Colonic mucosa (tissue), 4 donors: ENCODE data around the gene DHX35. TPM values are rescaled to one million over a fixed set of nuclear protein-coding genes. Genes with fewer than 3 reads are reported as not detected.

Experiments used
- DNase-seq: peaks from one replicate; pipeline ENCODE4 v3.0.0-alpha.2; 2020
- H3K27ac ChIP-seq: fragments of 200-600 bp; one replicate; pipeline ENCODE4 v1.8.0; 2021
- H3K27me3 ChIP-seq: fragments of 200-600 bp; one replicate; pipeline ENCODE4 v1.8.0; 2021
- H3K36me3 ChIP-seq: fragments of 200-600 bp; one replicate; pipeline ENCODE4 v1.8.0; 2021
- H3K4me1 ChIP-seq: fragments of 200-600 bp; one replicate; pipeline ENCODE4 v1.8.0; 2021; ENCODE audit warnings: mild to moderate bottlenecking
- H3K4me3 ChIP-seq: fragments of 200-600 bp; one replicate; pipeline ENCODE4 v1.8.0; 2021
- H3K9ac ChIP-seq, 2 donors: one replicate each; pipeline ENCODE4 v1.7.0; 2013; ENCODE audit warnings: control low read depth in 2 of 2, low read depth in 2 of 2, low read length in 2 of 2
- H3K9me3 ChIP-seq: fragments of 200-600 bp; one replicate; pipeline ENCODE4 v1.8.0; 2021
- CTCF ChIP-seq: fragments of 200-600 bp; IDR thresholded peaks from one replicate; pipeline ENCODE4 v1.8.0; 2022; ENCODE audit warnings: antibody characterized with exemption, mild to moderate bottlenecking
- intact Hi-C: fragments of 100-400 bp; cut with DNase I; formaldehyde crosslinking; loops from one replicate; pipeline ENCODE4 v1.14.1; 2022
- total RNA-seq, 2 donors: library from RNA; stranded (reverse); fragmentation: NEBNext Ultra II Directional in 1 of 2; extraction: Animal tissue kit (Norgen Biotek cat#: 25700) in 1 of 2; gene quantifications; one replicate each; pipeline ENCODE4 v1.2.1, GENCODE V29; 2021
- donor health status: healthy.
- donor health status: DM: no; HTN: no; CAD: no.
- donor health status: DM: no; HTN: no; CAD: no.

DHX35 gene
- total RNA-seq, 2 donors from 2014 or later: 16.3 to 16.9 TPM

- H3K27ac ChIP-seq: no peak overlapping the region
- H3K27me3 ChIP-seq: no peaks in the 10 kb centered on the region
- no peaks in the 10 kb centered on the region for H3K36me3 ChIP-seq
- TF ChIP-seq CTCF: no peak
- no peak overlapping the region for H3K4me3 ChIP-seq
- no peaks in the 10 kb centered on the region for H3K4me1 ChIP-seq
- H3K9ac ChIP-seq: no peak overlapping the region
- DNase-seq: no peak
- intact Hi-C loops: no loop called here
- no peaks in the 10 kb centered on the region for H3K9me3 ChIP-seq
Measured at GRCh38 chr20:39057143-39057542, 95.0 kb downstream of the DHX35 start.

GRCh38 chr20:39057911-39058310, 95.8 kb downstream of the DHX35 start:
- Histone ChIP-seq H3K4me1 (no peaks in the 10 kb centered on the region), H3K27ac (no peak overlapping the region), H3K9me3 (no peaks in the 10 kb centered on the region), H3K27me3 (no peaks in the 10 kb centered on the region), H3K9ac (no peak overlapping the region), H3K4me3 (no peak overlapping the region), H3K36me3 (no peaks in the 10 kb centered on the region)
- DNase-seq: no peak
- intact Hi-C loops: no loop called here
- TF ChIP-seq CTCF: no peak

GRCh38 chr20:39059036-39059435, 96.9 kb downstream of the DHX35 start:
- H3K9me3 ChIP-seq: no peaks in the 10 kb centered on the region
- TF ChIP-seq CTCF: no peak
- no peaks in the 10 kb centered on the region for H3K4me1 ChIP-seq
- H3K4me3 ChIP-seq: no peak overlapping the region
- intact Hi-C loops: no loop called here
- H3K27me3 ChIP-seq: no peaks in the 10 kb centered on the region
- H3K9ac ChIP-seq: no peak overlapping the region
- no peaks in the 10 kb centered on the region for H3K36me3 ChIP-seq
- no peak overlapping the region for H3K27ac ChIP-seq
- DNase-seq: no peak

GRCh38 chr20:39066471-39067242, 104.5 kb downstream of the DHX35 start:
- intact Hi-C loops: no loop called here
- no peak for TF ChIP-seq CTCF

GRCh38 chr20:39067526-39068216, 105.5 kb downstream of the DHX35 start:
- Histone ChIP-seq H3K9me3 (no peaks in the 10 kb centered on the region), H3K27me3 (no peaks in the 10 kb centered on the region), H3K27ac (no peak overlapping the region), H3K9ac (no peak overlapping the region), H3K4me3 (no peak overlapping the region), H3K36me3 (no peaks in the 10 kb centered on the region), H3K4me1 (no peaks in the 10 kb centered on the region)
- intact Hi-C loops: no loop called here
- TF ChIP-seq CTCF: no peak
- DNase-seq: no peak

More at GRCh38 chr20:39066471-39067242, 104.5 kb downstream of the DHX35 start:
- Histone ChIP-seq H3K9me3 (no peaks in the 10 kb centered on the region), H3K27ac (no peak overlapping the region), H3K4me3 (no peak overlapping the region), H3K4me1 (no peaks in the 10 kb centered on the region), H3K9ac (no peak overlapping the region), H3K36me3 (no peaks in the 10 kb centered on the region), H3K27me3 (no peaks in the 10 kb centered on the region)
- DNase-seq: no peak
